GM12878 (cell line): ENCODE results near the gene NTN3. TPM values are rescaled to one million over a fixed set of nuclear protein-coding genes. Genes with fewer than 3 reads are reported as not detected.

Experiments
- ATAC-seq: fragments of 200-7000 bp; cut with Tn5 transposase; 3 replicates; pipeline ENCODE4 v1.9.1; 2020; ENCODE audit warnings: mild to moderate bottlenecking, moderate library complexity
- BruUV-seq: library from RNA; stranded (reverse); fragments of 400-500 nt; replicated peaks from 2 replicates; lab custom pipeline; 2021; lab: Mats Ljungman, UMichigan
- CTCF ChIA-PET: fragments of 300-600 bp; sonication (Branson Sonifier 250); formaldehyde crosslinking; extraction: SDS; loops from one replicate; lab custom pipeline; 2021; ENCODE audit warnings: inconsistent platforms; lab: Yijun Ruan, JAX
- POLR2A ChIA-PET: fragments of 350-600 bp; formaldehyde crosslinking; extraction: SDS; loops from one replicate; lab custom pipeline; 2021; ENCODE audit warnings: inconsistent platforms; lab: Charles Lee
- RAD21 ChIA-PET: fragments of 300-600 bp; sonication (Branson Sonifier 250); formaldehyde crosslinking; loops from one replicate; lab custom pipeline; 2023; ENCODE audit warnings: antibody characterized with exemption; ENCODE audit not compliant: unreplicated experiment; lab: Charles Lee
- SMC1A ChIA-PET: fragments of 300-600 bp; sonication (Branson Sonifier 250); formaldehyde crosslinking; loops from one replicate; lab custom pipeline; 2023; ENCODE audit not compliant: unreplicated experiment, uncharacterized antibody; lab: Charles Lee
- DNase-seq: peaks from one replicate; pipeline ENCODE4 v3.0.0-alpha.2; 2011; ENCODE audit warnings: low read depth, low spot score
- FAIRE-seq: peaks from 3 replicates; lab custom pipeline; 2011; peaks lifted over from hg19 to GRCh38; lab: Jason Lieb, UNC
- H2AFZ ChIP-seq: 2 replicates; pipeline ENCODE4 v1.6.0; 2011; ENCODE audit warnings: low read depth, low read length, control low read depth; ENCODE audit not compliant: control insufficient read depth
- H3K27ac ChIP-seq: 2 replicates; pipeline ENCODE4 v1.5.1; 2011; ENCODE audit warnings: control low read depth; ENCODE audit not compliant: control insufficient read depth, insufficient read depth
- H3K27me3 ChIP-seq, 2 experiments: replicated peaks in 1 of 2; 2 replicates each; pipeline versions ENCODE4 v1.6.0 to v1.6.1; 2011; ENCODE audit warnings: low read length in 1 of 2; ENCODE audit not compliant: control insufficient read depth in 2 of 2, insufficient read depth in 2 of 2
- H3K36me3 ChIP-seq, 2 experiments: 2 replicates each; pipeline ENCODE4 v1.5.1; 2011; ENCODE audit warnings: low read length in 1 of 2; ENCODE audit not compliant: control insufficient read depth in 2 of 2, insufficient read depth in 2 of 2
- H3K4me1 ChIP-seq: 2 replicates; pipeline ENCODE4 v1.6.1; 2011; ENCODE audit warnings: mild to moderate bottlenecking, low read length, moderate library complexity, mixed read lengths; ENCODE audit not compliant: control insufficient read depth, insufficient read depth
- H3K4me2 ChIP-seq: 2 replicates; pipeline ENCODE4 v1.6.0; 2011; ENCODE audit warnings: control low read depth; ENCODE audit not compliant: control insufficient read depth, insufficient read depth
- H3K4me3 ChIP-seq: fragments of 200-600 bp; sonication (generic); 2 replicates; pipeline ENCODE4 v1.5.1; 2016
- H3K79me2 ChIP-seq: 2 replicates; pipeline ENCODE4 v1.6.0; 2011; ENCODE audit warnings: low read length; ENCODE audit not compliant: control insufficient read depth, insufficient read depth
- H3K9ac ChIP-seq: 2 replicates; pipeline ENCODE4 v1.8.0; 2011; ENCODE audit warnings: low read length, control low read depth, mixed read lengths; ENCODE audit not compliant: control insufficient read depth, insufficient read depth
- H3K9me3 ChIP-seq: replicated peaks from 3 replicates; pipeline ENCODE4 v1.5.1; 2011; ENCODE audit warnings: mild to moderate bottlenecking, low read length; ENCODE audit not compliant: control insufficient read depth, insufficient read depth
- H4K20me1 ChIP-seq: 2 replicates; pipeline ENCODE4 v1.6.0; 2011; ENCODE audit not compliant: control insufficient read depth, insufficient read depth
- BACH1 ChIP-seq: fragments of 450-650 bp; IDR thresholded peaks from 2 replicates; pipeline ENCODE4 v1.6.1; 2017; ENCODE audit warnings: mild to moderate bottlenecking, borderline replicate concordance
- CREM ChIP-seq: IDR thresholded peaks from 2 replicates; pipeline ENCODE4 v1.6.1; 2014; ENCODE audit warnings: antibody characterized with exemption, low read depth
- EGR1 ChIP-seq, 2 experiments: IDR thresholded peaks; 1 replicate in 1 of 2; 2 replicates in 1 of 2; pipeline ENCODE4 v1.6.1; 2011 to 2012; ENCODE audit warnings: low read depth in 2 of 2, low read length in 2 of 2, borderline replicate concordance in 1 of 2, mild to moderate bottlenecking in 1 of 2, moderate library complexity in 1 of 2
- FOXK2 ChIP-seq: fragments of 450-650 bp; IDR thresholded peaks from 2 replicates; pipeline ENCODE4 v1.6.1; 2017; ENCODE audit warnings: mild to moderate bottlenecking, moderate library complexity
- HDAC6 ChIP-seq: fragments of 200-600 bp; sonication (generic); IDR thresholded peaks from one replicate; pipeline ENCODE4 v1.8.0; 2017; ENCODE audit warnings: antibody characterized with exemption; ENCODE audit not compliant: unreplicated experiment
- NKRF ChIP-seq: fragments of 450-650 bp; conservative IDR thresholded peaks from 2 replicates; pipeline ENCODE4 v1.6.1; 2017; ENCODE audit warnings: mild to moderate bottlenecking, moderate library complexity
- NRF1 ChIP-seq: conservative IDR thresholded peaks from 2 replicates; pipeline ENCODE4 v1.6.1; 2011; ENCODE audit warnings: mild to moderate bottlenecking, low read depth, low read length, improper control_type of control experiment
- RBBP5 ChIP-seq: fragments of 200-600 bp; sonication (generic); conservative IDR thresholded peaks from 2 replicates; pipeline ENCODE4 v1.6.1; 2016
- RELA ChIP-seq: fragments of 450-650 bp; IDR thresholded peaks from 2 replicates; pipeline ENCODE4 v1.8.0; 2014; ENCODE audit warnings: borderline replicate concordance; ENCODE audit not compliant: partially characterized antibody
- SRF ChIP-seq, 2 experiments: IDR thresholded peaks; 2 replicates each; pipeline ENCODE4 v1.6.1; 2011; ENCODE audit warnings: low read depth in 2 of 2, low read length in 2 of 2, mild to moderate bottlenecking in 1 of 2, moderate library complexity in 1 of 2
- TCF3 ChIP-seq: IDR thresholded peaks from 2 replicates; pipeline ENCODE4 v1.6.1; 2012; ENCODE audit warnings: low read depth, mild to moderate bottlenecking, low read length, borderline replicate concordance; ENCODE audit not compliant: insufficient read depth
- YY1 ChIP-seq: IDR thresholded peaks from 2 replicates; pipeline ENCODE4 v1.6.1; 2011; ENCODE audit warnings: low read depth, mild to moderate bottlenecking, low read length
- ZNF207 ChIP-seq: fragments of 450-650 bp; IDR thresholded peaks from 2 replicates; pipeline ENCODE4 v1.6.1; 2014; ENCODE audit warnings: antibody characterized with exemption, mild to moderate bottlenecking, borderline replicate concordance
- WGBS: methylation state at CpG from one replicate; pipeline ENCODE4 v1.1.6; 2016; ENCODE audit warnings: low lambda C conversion rate; ENCODE audit not compliant: insufficient replicate concordance, insufficient coverage; ENCODE audit errors: missing lambda C conversion rate; 5-methylcytosine and 5-hydroxymethylcytosine counted together
- in situ Hi-C: fragments of 300-500 bp; cut with MboI; formaldehyde crosslinking; loops from 9 replicates; pipeline ENCODE4 v1.14.3; 2018; ENCODE audit warnings: mixed read lengths
- intact Hi-C: fragments of 100-400 bp; cut with micrococcal nuclease; formaldehyde crosslinking; loops from one replicate; pipeline ENCODE4 v1.14.2; 2022; ENCODE audit not compliant: unreplicated experiment
- polyA plus RNA-seq, 11 experiments: library from polyadenylated mRNA; depleted of rRNA in 4 of 11; unstranded in 6 of 11; stranded (reverse) in 5 of 11; fragments of >200 nt; fragmentation: Nextera tagmentation in 4 of 11; fragmentation: Illumina TruSeq in 1 of 11; extraction: Ambion mirVana in 4 of 11; extraction: Trizol in 1 of 11; gene quantifications; 1 replicate in 1 of 11; 2 replicates in 10 of 11; pipeline versions ENCODE4 v1.2.1 to v1.2.3, GENCODE V29; 2011 to 2016; ENCODE audit warnings: inconsistent platforms in 2 of 11, missing spikeins in 2 of 11, low read depth in 1 of 11
- total RNA-seq, 4 experiments: library from RNA; depleted of rRNA in 3 of 4; stranded (reverse); fragments of >200 nt in 3 of 4; fragmentation: Illumina TruSeq in 1 of 4; extraction: Trizol in 1 of 4; gene quantifications; 2 replicates each; pipeline versions ENCODE4 v1.2.1 to v1.2.3, GENCODE V29; 2013 to 2021
- TF ChIP-seq, protein P1 (sequence below): fragments of 450-650 bp; IDR thresholded peaks from 2 replicates; pipeline ENCODE4 v1.6.1; 2018; ENCODE audit warnings: mild to moderate bottlenecking, low read depth, moderate library complexity; ENCODE audit not compliant: partially characterized antibody
- TF ChIP-seq, protein P2 (sequence below): IDR thresholded peaks from 2 replicates; pipeline ENCODE4 v1.6.1; 2012; ENCODE audit warnings: low read depth, low read length, improper control_type of control experiment

NTN3 gene
- total and polyA plus RNA-seq, 10 of the 15 experiments (the other 5 are each of a cell fraction or from before 2014, with no cell fraction given), result 0.04 TPM; not detected in 9

- TF ChIP-seq, protein P1, sequence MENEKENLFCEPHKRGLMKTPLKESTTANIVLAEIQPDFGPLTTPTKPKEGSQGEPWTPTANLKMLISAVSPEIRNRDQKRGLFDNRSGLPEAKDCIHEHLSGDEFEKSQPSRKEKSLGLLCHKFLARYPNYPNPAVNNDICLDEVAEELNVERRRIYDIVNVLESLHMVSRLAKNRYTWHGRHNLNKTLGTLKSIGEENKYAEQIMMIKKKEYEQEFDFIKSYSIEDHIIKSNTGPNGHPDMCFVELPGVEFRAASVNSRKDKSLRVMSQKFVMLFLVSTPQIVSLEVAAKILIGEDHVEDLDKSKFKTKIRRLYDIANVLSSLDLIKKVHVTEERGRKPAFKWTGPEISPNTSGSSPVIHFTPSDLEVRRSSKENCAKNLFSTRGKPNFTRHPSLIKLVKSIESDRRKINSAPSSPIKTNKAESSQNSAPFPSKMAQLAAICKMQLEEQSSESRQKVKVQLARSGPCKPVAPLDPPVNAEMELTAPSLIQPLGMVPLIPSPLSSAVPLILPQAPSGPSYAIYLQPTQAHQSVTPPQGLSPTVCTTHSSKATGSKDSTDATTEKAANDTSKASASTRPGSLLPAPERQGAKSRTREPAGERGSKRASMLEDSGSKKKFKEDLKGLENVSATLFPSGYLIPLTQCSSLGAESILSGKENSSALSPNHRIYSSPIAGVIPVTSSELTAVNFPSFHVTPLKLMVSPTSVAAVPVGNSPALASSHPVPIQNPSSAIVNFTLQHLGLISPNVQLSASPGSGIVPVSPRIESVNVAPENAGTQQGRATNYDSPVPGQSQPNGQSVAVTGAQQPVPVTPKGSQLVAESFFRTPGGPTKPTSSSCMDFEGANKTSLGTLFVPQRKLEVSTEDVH, result peak; percentile 72
- peak; percentile 36 for TF ChIP-seq HDAC6
These were observed 3.4 kb upstream of the NTN3 start (continued) for GRCh38 chr16:2467528-2468232.

- intact Hi-C loops (loop anchor here (5.0 kb wide), 1 partner anchor 39 kb away; no protein-coding TSS in a partner anchor), in situ Hi-C loops (no loop called here)
- no peak for DNase-seq
- H2AFZ ChIP-seq, result peak overlapping the region; percentile 59
- peak overlapping the region; percentile 72; the same call in 1 of the 2 replicates for H3K4me3 ChIP-seq
- H4K20me1 ChIP-seq, result no peaks in the 10 kb centered on the region
- no peaks in the 10 kb centered on the region for H3K9me3 ChIP-seq
- H3K79me2 ChIP-seq, result no peaks in the 10 kb centered on the region
- ChIA-PET SMC1A (interaction anchor here (1.6 to 2.5 kb wide), 2 partner anchors 18 to 39 kb away, joined by 8 read pairs; partner anchors contain the start of gene CCNF), RAD21 (interaction anchor here (0.5 to 3.5 kb wide), 8 partner anchors 9 to 84 kb away, joined by 3 to 17 read pairs (median 4); partner anchors contain the start of genes CCNF and TEDC2), CTCF (interaction anchor here (0.7 to 2.6 kb wide), 7 partner anchors 8 to 45 kb away, joined by 3 to 20 read pairs (median 4); partner anchors contain the start of genes CCNF and TEDC2), POLR2A (interaction anchor here (0.6 to 2.5 kb wide), 11 partner anchors 9 to 313 kb away, joined by 3 to 11 read pairs (median 5); partner anchors contain the start of genes ABCA3, ECI1, TEDC2 and TRAF7)
- peak overlapping the region; percentile 90 for H3K4me2 ChIP-seq
- no TSS peak for BruUV-seq
- H3K27me3 ChIP-seq, result peaks cover 0 to 2% of the 10 kb centered on the region in 2 experiments; a peak in 1 of 4 replicates
- H3K36me3 ChIP-seq, result no peaks in the 10 kb centered on the region
- peak; percentile 68 for ATAC-seq
- peaks cover 15% of the 10 kb centered on the region for H3K4me1 ChIP-seq
- peak overlapping the region; percentile 24; the same call in 1 of the 2 replicates for H3K9ac ChIP-seq
- WGBS, result 1% methylated on average over 31 of the region's 38 CpGs
- H3K27ac ChIP-seq, result peak overlapping the region; percentile 24; the same call in 1 of the 2 replicates
- no peak for FAIRE-seq
- TF ChIP-seq FOXK2 (no peak), EGR1 (IDR thresholded peaks at IDR 0.05; ENCODE audit: borderline replicate concordance in 1 of 2, low read depth in 2 of 2, low read length in 2 of 2) (no peak), TCF3 (0 out of 2 replicates have a peak, but pooled peaks have one; percentile 9), YY1 (0 out of 2 replicates have a peak, but pooled peaks have one; percentile 3), RELA (peak; percentile 47), CREM (0 out of 2 replicates have a peak, but pooled peaks have one; percentile 5), NRF1 (no peak), ZNF207 (0 out of 2 replicates have a peak, but pooled peaks have one; percentile 26), SRF (IDR thresholded peaks at IDR 0.05; ENCODE audit: low read depth in 2 of 2, low read length in 2 of 2) (no peak), NKRF (peak; percentile 39; the same call in 1 of the 2 replicates), RBBP5 (no peak), BACH1 (no peak)
- TF ChIP-seq, protein P2, sequence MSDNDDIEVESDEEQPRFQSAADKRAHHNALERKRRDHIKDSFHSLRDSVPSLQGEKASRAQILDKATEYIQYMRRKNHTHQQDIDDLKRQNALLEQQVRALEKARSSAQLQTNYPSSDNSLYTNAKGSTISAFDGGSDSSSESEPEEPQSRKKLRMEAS, result 0 out of 2 replicates have a peak, but pooled peaks have one; percentile 37
These were observed 2.8 kb upstream of the NTN3 start for GRCh38 chr16:2468233-2468724.
